K562 (cell line): Measurements from ENCODE around the gene PRCD. TPM values are rescaled to one million over a fixed set of nuclear protein-coding genes. Genes with fewer than 3 reads are reported as not detected.

Experiments
- ATAC-seq: fragments of 200-7000 bp; cut with Tn5 transposase; 3 replicates; pipeline ENCODE4 v1.9.1; 2020; ENCODE audit warnings: moderate library complexity
- BruUV-seq: library from RNA; stranded (reverse); fragments of 400-500 nt; replicated peaks from 2 replicates; lab custom pipeline; 2021; lab: Mats Ljungman, UMichigan
- CTCF ChIA-PET: fragments of 300-600 bp; formaldehyde crosslinking; extraction: SDS; loops from one replicate; lab custom pipeline; 2021; ENCODE audit warnings: low intra/inter-chr PET ratio; lab: Yijun Ruan, JAX
- POLR2A ChIA-PET: fragments of 300-600, 350-650 bp; sonication (Branson Sonifier 250); formaldehyde crosslinking; extraction: SDS; loops from one replicate; lab custom pipeline; 2021; ENCODE audit warnings: antibody characterized with exemption, inconsistent platforms; lab: Yijun Ruan, JAX
- DNase-seq, 4 experiments: peaks; one replicate each; pipeline versions ENCODE4 v3.0.0 to v3.0.0-alpha.2; 2011 to 2018; ENCODE audit warnings: low spot score in 3 of 4, mixed read lengths in 3 of 4; ENCODE audit errors: extremely low read depth in 1 of 4
- FAIRE-seq: peaks from 2 replicates; lab custom pipeline; 2011; peaks lifted over from hg19 to GRCh38; lab: Jason Lieb, UNC
- H2AFZ ChIP-seq: 2 replicates; pipeline ENCODE4 v1.6.0; 2011; ENCODE audit warnings: low read depth, low read length, control low read depth, inconsistent platforms
- H3K27ac ChIP-seq: fragments of 200-600 bp; 3 replicates; pipeline ENCODE4 v1.8.0; 2011; ENCODE audit warnings: low read depth, mild to moderate bottlenecking, control low read depth, inconsistent platforms, low read length, moderate library complexity, mixed read lengths; ENCODE audit errors: extremely low read depth
- H3K27me3 ChIP-seq, 2 experiments: fragments of 300-600 bp in 1 of 2; 2 replicates in 1 of 2; 3 replicates in 1 of 2; pipeline versions ENCODE4 v1.6.0 to v1.8.0; 2011; ENCODE audit warnings: inconsistent platforms in 2 of 2, low read length in 2 of 2, mild to moderate bottlenecking in 1 of 2, mixed read lengths in 1 of 2, moderate library complexity in 1 of 2; ENCODE audit not compliant: control insufficient read depth in 2 of 2, insufficient read depth in 2 of 2
- H3K36me3 ChIP-seq: fragments of 300-600 bp; 3 replicates; pipeline ENCODE4 v1.8.0; 2011; ENCODE audit warnings: mild to moderate bottlenecking, low read length, inconsistent platforms; ENCODE audit not compliant: control insufficient read depth, insufficient read depth
- H3K4me1 ChIP-seq, 2 experiments: fragments of 200-600 bp in 1 of 2; replicated peaks in 1 of 2; 2 replicates in 1 of 2; 3 replicates in 1 of 2; pipeline versions ENCODE4 v1.5.1 to v1.8.0; 2011; ENCODE audit warnings: inconsistent platforms in 2 of 2, low read length in 2 of 2, mild to moderate bottlenecking in 1 of 2, mixed read lengths in 1 of 2, moderate library complexity in 1 of 2; ENCODE audit not compliant: control insufficient read depth in 2 of 2, insufficient read depth in 2 of 2
- H3K4me2 ChIP-seq: 2 replicates; pipeline ENCODE4 v1.6.1; 2011; ENCODE audit warnings: low read length, control low read depth, inconsistent platforms, mixed read lengths; ENCODE audit not compliant: insufficient read depth
- H3K4me3 ChIP-seq: fragments of 200-600 bp; sonication (generic), shearing (Covaris generic); 2 replicates; pipeline ENCODE4 v1.5.1; 2016; ENCODE audit warnings: control low read depth, inconsistent platforms
- H3K79me2 ChIP-seq: fragments of 200-600 bp; 3 replicates; pipeline ENCODE4 v1.8.0; 2011; ENCODE audit warnings: low read length, inconsistent platforms; ENCODE audit not compliant: control insufficient read depth, insufficient read depth
- H3K9ac ChIP-seq, 2 experiments: 2 replicates each; pipeline versions ENCODE4 v1.6.0 to v1.6.1; 2011; ENCODE audit warnings: low read depth in 2 of 2, low read length in 2 of 2, control low read depth in 1 of 2, inconsistent platforms in 1 of 2, mild to moderate bottlenecking in 1 of 2, mixed read lengths in 1 of 2; ENCODE audit not compliant: insufficient read depth in 1 of 2
- H3K9me1 ChIP-seq: one replicate; pipeline ENCODE4 v1.6.0; 2011; ENCODE audit warnings: inconsistent platforms, mild to moderate bottlenecking, low read length, moderate library complexity; ENCODE audit not compliant: control insufficient read depth, insufficient read depth
- H3K9me3 ChIP-seq: replicated peaks from 2 replicates; pipeline ENCODE4 v1.5.1; 2011; ENCODE audit warnings: low read depth, low read length, inconsistent platforms; ENCODE audit not compliant: control insufficient read depth, insufficient read depth
- H4K20me1 ChIP-seq: replicated peaks from 2 replicates; pipeline ENCODE4 v1.6.1; 2011; ENCODE audit warnings: low read length, inconsistent platforms, mixed read lengths; ENCODE audit not compliant: control insufficient read depth, insufficient read depth
- BMI1 ChIP-seq: fragments of 150-350 bp; IDR thresholded peaks from 2 replicates; pipeline ENCODE4 v1.6.1; 2014; ENCODE audit warnings: low read length
- WGBS: fragments of 100-300 bp; shearing (Covaris generic); methylation state at CpG from one replicate; pipeline ENCODE4 v1.1.6; 2016; ENCODE audit warnings: low coverage, mixed read lengths; ENCODE audit not compliant: insufficient coverage; ENCODE audit errors: missing lambda C conversion rate; 5-methylcytosine and 5-hydroxymethylcytosine counted together
- in situ Hi-C: fragments of 300-500 bp; cut with MboI; formaldehyde crosslinking; loops from 4 replicates; pipeline ENCODE4 v1.15.0; 2018; ENCODE audit warnings: inconsistent platforms, mixed read lengths
- intact Hi-C: fragments of 100-400 bp; cut with micrococcal nuclease; formaldehyde crosslinking; loops from 2 replicates; pipeline ENCODE4 v1.14.2; 2022
- polyA plus RNA-seq, 8 experiments: library from polyadenylated mRNA; depleted of rRNA in 4 of 8; stranded (reverse) in 5 of 8; unstranded in 3 of 8; fragments of >200 nt; fragmentation: Nextera tagmentation in 2 of 8; fragmentation: Illumina TruSeq in 1 of 8; extraction: Ambion mirVana in 2 of 8; extraction: Trizol in 1 of 8; gene quantifications; 2 replicates each; pipeline versions ENCODE4 v1.2.1 to v1.2.3, GENCODE V29; 2011 to 2014; ENCODE audit warnings: inconsistent platforms in 1 of 8, missing spikeins in 1 of 8
- total RNA-seq, 7 experiments: library from RNA; depleted of rRNA in 6 of 7; stranded (reverse); fragments of >200 nt in 6 of 7; fragmentation: Illumina TruSeq in 2 of 7; extraction: Trizol in 2 of 7; gene quantifications; 2 replicates each; pipeline versions ENCODE4 v1.2.1 to v1.2.3, GENCODE V29; 2011 to 2021; ENCODE audit warnings: low replicate concordance in 1 of 7
- TF ChIP-seq, protein P1 (sequence below), 2 experiments: IDR thresholded peaks; 2 replicates each; pipeline ENCODE4 v1.6.1; 2011; ENCODE audit warnings: borderline replicate concordance in 1 of 2, control low read depth in 1 of 2, low read depth in 1 of 2, low read length in 1 of 2, mild to moderate bottlenecking in 1 of 2, mixed read lengths in 1 of 2, moderate library complexity in 1 of 2; ENCODE audit not compliant: insufficient read depth in 1 of 2, insufficient read length in 1 of 2, poor library complexity in 1 of 2, severe bottlenecking in 1 of 2; ENCODE audit errors: extremely low read depth in 1 of 2

PRCD gene
- total and polyA plus RNA-seq, 9 of the 15 experiments (the other 6 are each of a cell fraction or from before 2014, with no cell fraction given), result 0.20 to 0.25 (median 0.21) TPM; not detected in 6

DNA sequence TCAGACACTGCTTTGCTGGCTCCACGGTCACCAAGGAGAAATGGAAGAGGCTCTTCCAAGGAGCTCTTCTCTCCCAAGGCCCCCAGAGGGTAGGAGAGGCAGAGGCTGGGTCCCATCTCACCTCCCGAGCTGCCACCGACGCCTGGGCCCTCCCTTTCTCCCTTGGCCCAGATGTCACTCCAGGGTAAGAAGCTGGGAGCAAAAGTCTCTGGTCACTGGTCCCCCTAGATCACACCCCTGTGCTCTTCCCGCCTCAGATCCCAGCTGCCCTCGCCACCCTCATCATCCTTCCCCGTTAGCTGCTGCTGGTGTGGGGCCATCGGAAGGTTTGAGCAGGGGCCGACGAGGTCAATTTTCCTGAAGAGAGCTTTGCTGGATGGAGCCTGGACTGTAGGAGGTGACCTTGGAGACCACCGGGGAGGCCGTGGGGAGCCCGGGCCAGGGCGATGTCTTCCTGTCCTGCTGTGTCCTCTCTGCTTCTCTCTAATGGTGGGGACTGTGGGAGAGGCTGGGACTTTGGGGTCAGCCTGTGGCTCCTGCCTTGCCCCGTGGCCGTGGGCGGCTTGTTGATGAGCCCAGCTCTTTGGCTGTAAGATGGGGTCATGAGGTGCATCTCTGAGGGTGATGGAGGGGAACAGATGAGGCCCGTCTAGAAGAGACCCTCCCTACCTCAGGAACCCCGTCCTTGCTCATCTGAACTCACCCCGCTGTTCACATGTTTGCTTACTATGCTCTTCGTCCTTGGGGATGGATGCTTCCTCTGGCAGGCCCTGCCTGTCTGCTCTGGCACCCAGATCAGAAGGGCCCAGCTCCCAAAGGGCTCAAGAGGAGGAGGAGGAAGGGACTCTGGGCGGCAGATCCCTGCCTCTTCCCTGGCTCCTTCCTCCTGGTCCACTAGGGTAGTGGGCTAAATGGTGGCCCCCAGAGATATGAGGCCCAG, 27.2 kb upstream of the PRCD start:
- Histone ChIP-seq H3K4me3 (no peak overlapping the region), H3K9me3 (no peaks in the 10 kb centered on the region), H3K79me2 (no peaks in the 10 kb centered on the region), H3K9ac (peak overlapping the region in 1 of 2 experiments; percentile 11; a peak in 1 of 4 replicates), H2AFZ (peak overlapping the region; percentile 71), H3K36me3 (no peaks in the 10 kb centered on the region), H3K27ac (no peak overlapping the region), H3K4me2 (no peak overlapping the region), H3K27me3 (no peaks in the 10 kb centered on the region), H4K20me1 (no peaks in the 10 kb centered on the region), H3K4me1 (peaks cover 15% of the 10 kb centered on the region in 2 experiments; a peak in 4 of 5 replicates), H3K9me1 (no peaks in the 10 kb centered on the region)
- no TSS peak for BruUV-seq
- TF ChIP-seq, protein P1, sequence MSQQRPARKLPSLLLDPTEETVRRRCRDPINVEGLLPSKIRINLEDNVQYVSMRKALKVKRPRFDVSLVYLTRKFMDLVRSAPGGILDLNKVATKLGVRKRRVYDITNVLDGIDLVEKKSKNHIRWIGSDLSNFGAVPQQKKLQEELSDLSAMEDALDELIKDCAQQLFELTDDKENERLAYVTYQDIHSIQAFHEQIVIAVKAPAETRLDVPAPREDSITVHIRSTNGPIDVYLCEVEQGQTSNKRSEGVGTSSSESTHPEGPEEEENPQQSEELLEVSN (IDR thresholded peaks at IDR 0.05; ENCODE audit: borderline replicate concordance in 1 of 2, extremely low read depth in 1 of 2, insufficient read depth in 1 of 2, insufficient read length in 1 of 2, low read depth in 1 of 2, low read length in 1 of 2, poor library complexity in 1 of 2, severe bottlenecking in 1 of 2), result peak in 1 of 2 experiments; percentile 49
- TF ChIP-seq BMI1, result no peak
- no peak for ATAC-seq
- WGBS, result 49% methylated on average over 22 of the region's 22 CpGs
- in situ Hi-C loops (no loop called here), intact Hi-C loops (no loop called here)
- POLR2A ChIA-PET, result interaction anchor here (0.6 to 1.1 kb wide), 6 partner anchors 28 to 128 kb away, joined by 3 to 4 read pairs (median 3); no protein-coding TSS in a partner anchor
- no peak for DNase-seq
- CTCF ChIA-PET, result no interaction called here
- no peak for FAIRE-seq
